A549 (cell line): ENCODE results near the gene PRKAR1B. TPM values are rescaled to one million over a fixed set of nuclear protein-coding genes. Genes with fewer than 3 reads are reported as not detected.

Source experiments
- ATAC-seq, 2 experiments: fragments of 200-7000 bp in 1 of 2; fragments of >200 bp in 1 of 2; cut with Nextera tagmentation in 1 of 2; cut with Tn5 transposase in 1 of 2; 3 replicates each; pipeline versions ENCODE4 v1.8.0 to v1.9.1; 2018 to 2020; ENCODE audit warnings: mild to moderate bottlenecking in 1 of 2, moderate library complexity in 1 of 2
- CTCF ChIA-PET: fragments of 300-600 bp; sonication (Branson Sonifier 250); formaldehyde crosslinking; extraction: SDS; loops from one replicate; lab custom pipeline; 2021; ENCODE audit warnings: antibody characterized with exemption, inconsistent platforms; lab: Yijun Ruan, JAX
- POLR2A ChIA-PET: fragments of 350-600 bp; formaldehyde crosslinking; extraction: SDS; loops from one replicate; lab custom pipeline; 2021; ENCODE audit warnings: antibody characterized with exemption, inconsistent platforms; lab: Yijun Ruan, JAX
- DNase-seq, 2 experiments: peaks; one replicate each; pipeline versions ENCODE4 v3.0.0 to v3.0.0-alpha.2; 2011 to 2016; ENCODE audit warnings: low read depth in 1 of 2, low spot score in 1 of 2
- FAIRE-seq: peaks from 2 replicates; lab custom pipeline; 2011; peaks lifted over from hg19 to GRCh38; lab: Jason Lieb, UNC
- H3K27ac ChIP-seq, 2 experiments: fragments of >200 bp; sonication (Bioruptor Twin); formaldehyde crosslinking; 3 replicates each; pipeline ENCODE4 v1.5.1; 2016 to 2017
- H3K4me1 ChIP-seq: fragments of >200 bp; sonication (Bioruptor Twin); formaldehyde crosslinking; 3 replicates; pipeline ENCODE4 v1.6.1; 2016
- H3K4me2 ChIP-seq: fragments of >200 bp; sonication (Bioruptor Twin); formaldehyde crosslinking; 3 replicates; pipeline ENCODE4 v1.6.1; 2016
- H3K4me3 ChIP-seq: fragments of >200 bp; sonication (Bioruptor Twin); formaldehyde crosslinking; 3 replicates; pipeline ENCODE4 v1.5.1; 2016
- H3K9me3 ChIP-seq: fragments of >200 bp; sonication (Bioruptor Twin); formaldehyde crosslinking; 3 replicates; pipeline ENCODE4 v1.6.1; 2016
- ATOH8 ChIP-seq: fragments of 250-450 bp; sonication (Bioruptor Pico); IDR thresholded peaks from 2 replicates; pipeline ENCODE4 v1.5.0; 2020; ENCODE audit warnings: low read depth, mild to moderate bottlenecking, moderate library complexity
- BCL3 ChIP-seq: fragments of >200 bp; sonication (Bioruptor Twin); formaldehyde crosslinking; IDR thresholded peaks from 3 replicates; pipeline ENCODE4 v1.6.1; 2016
- CBX2 ChIP-seq: fragments of 200-600 bp; sonication (generic); IDR thresholded peaks from 2 replicates; pipeline ENCODE4 v1.6.1; 2016; ENCODE audit warnings: low read depth, mild to moderate bottlenecking, borderline replicate concordance
- CHD4 ChIP-seq: fragments of 200-600 bp; sonication (generic); IDR thresholded peaks from 2 replicates; pipeline ENCODE4 v1.6.1; 2016; ENCODE audit warnings: antibody characterized with exemption, mild to moderate bottlenecking, borderline replicate concordance
- E2F6 ChIP-seq: IDR thresholded peaks from 2 replicates; pipeline ENCODE4 v1.6.1; 2012; ENCODE audit warnings: low read depth, borderline replicate concordance
- EP300 ChIP-seq, 2 experiments: fragments of >200 bp; sonication (Bioruptor Twin); formaldehyde crosslinking; IDR thresholded peaks; 2 replicates in 1 of 2; 3 replicates in 1 of 2; pipeline ENCODE4 v1.6.1; 2016 to 2017
- ESRRA ChIP-seq: fragments of 150-350 bp; IDR thresholded peaks from 2 replicates; pipeline ENCODE4 v1.6.1; 2014; ENCODE audit warnings: mild to moderate bottlenecking, low read length, borderline replicate concordance
- GATA3 ChIP-seq: IDR thresholded peaks from 2 replicates; pipeline ENCODE4 v1.6.1; 2012; ENCODE audit warnings: borderline replicate concordance
- HDAC2 ChIP-seq: fragments of 200-600 bp; sonication (generic); IDR thresholded peaks from 2 replicates; pipeline ENCODE4 v1.6.1; 2016
- HES2 ChIP-seq: fragments of >200 bp; sonication (Bioruptor Twin); formaldehyde crosslinking; IDR thresholded peaks from 2 replicates; pipeline ENCODE4 v1.6.1; 2016
- HEYL ChIP-seq: fragments of 250-450 bp; sonication (Bioruptor Pico); IDR thresholded peaks from 2 replicates; pipeline ENCODE4 v1.8.0; 2021; ENCODE audit warnings: mild to moderate bottlenecking, moderate library complexity
- HMGXB4 ChIP-seq: fragments of 250-450 bp; sonication (Bioruptor Pico); IDR thresholded peaks from 2 replicates; pipeline ENCODE4 v1.5.0; 2021; ENCODE audit warnings: mild to moderate bottlenecking, moderate library complexity, borderline replicate concordance
- HOXA7 ChIP-seq: fragments of 250-450 bp; sonication (Bioruptor Pico); IDR thresholded peaks from 2 replicates; pipeline ENCODE4 v1.5.0; 2020; ENCODE audit warnings: mild to moderate bottlenecking, moderate library complexity
- HOXB13 ChIP-seq: fragments of 250-450 bp; sonication (Bioruptor Pico); IDR thresholded peaks from 2 replicates; pipeline ENCODE4 v1.5.0; 2020; ENCODE audit warnings: low read depth, mild to moderate bottlenecking, moderate library complexity
- MAX ChIP-seq: IDR thresholded peaks from 2 replicates; pipeline ENCODE4 v1.6.1; 2012
- MYC ChIP-seq: IDR thresholded peaks from 2 replicates; pipeline ENCODE4 v1.6.1; 2012; ENCODE audit warnings: mild to moderate bottlenecking, inconsistent platforms, low read length, improper control_type of control experiment, borderline replicate concordance
- NFE2L2 ChIP-seq: fragments of 150-350 bp; conservative IDR thresholded peaks from 2 replicates; pipeline ENCODE4 v1.6.1; 2014; ENCODE audit warnings: low read length
- PHF8 ChIP-seq: fragments of 200-600 bp; sonication (generic); IDR thresholded peaks from 2 replicates; pipeline ENCODE4 v1.6.1; 2016; ENCODE audit warnings: low read depth, mild to moderate bottlenecking, antibody characterized with exemption, moderate library complexity, borderline replicate concordance
- POLR2A ChIP-seq: IDR thresholded peaks from 2 replicates; pipeline ENCODE4 v1.6.1; 2012; ENCODE audit warnings: mild to moderate bottlenecking, low read length
- RFX5 ChIP-seq: fragments of 450-650 bp; IDR thresholded peaks from 2 replicates; pipeline ENCODE4 v1.7.1; 2014; ENCODE audit warnings: antibody characterized with exemption, mild to moderate bottlenecking, moderate library complexity
- RNF2 ChIP-seq: fragments of 200-600 bp; sonication (generic); IDR thresholded peaks from 2 replicates; pipeline ENCODE4 v1.6.1; 2016; ENCODE audit warnings: low read depth, mild to moderate bottlenecking, antibody characterized with exemption, moderate library complexity, borderline replicate concordance
- TP53 ChIP-seq: fragments of 250-450 bp; sonication (Bioruptor Pico); IDR thresholded peaks from 2 replicates; pipeline ENCODE4 v1.5.0; 2021; ENCODE audit warnings: mild to moderate bottlenecking, moderate library complexity
- ZC3H11A ChIP-seq: fragments of 450-650 bp; IDR thresholded peaks from 2 replicates; pipeline ENCODE4 v1.6.1; 2014; ENCODE audit warnings: antibody characterized with exemption, mild to moderate bottlenecking
- ZNF302 ChIP-seq: fragments of 250-450 bp; sonication (Bioruptor Pico); IDR thresholded peaks from 2 replicates; pipeline ENCODE4 v1.9.0; 2021; ENCODE audit warnings: inconsistent platforms, mild to moderate bottlenecking, moderate library complexity
- WGBS: methylation state at CpG from one replicate; pipeline ENCODE4 v1.1.6; 2017; ENCODE audit errors: missing lambda C conversion rate; 5-methylcytosine and 5-hydroxymethylcytosine counted together
- polyA plus RNA-seq, 4 experiments: library from polyadenylated mRNA; depleted of rRNA in 3 of 4; stranded (reverse); fragments of >200 nt; fragmentation: RNase III in 1 of 4; extraction: RNeasy Plus Mini Kit Qiagen cat#74134 plus additional on column Dnase treatment in 1 of 4; gene quantifications; 2 replicates in 3 of 4; 3 replicates in 1 of 4; pipeline ENCODE4 v1.2.3, GENCODE V29; 2011 to 2017

PRKAR1B gene
- polyA plus RNA-seq, 2 of the 4 experiments (the other 2 are of a cell fraction), result 10.1 to 33.7 TPM

GRCh38 chr7:724298-724697 lies 2.8 kb downstream of the PRKAR1B start:
- no peak overlapping the region for H3K27ac ChIP-seq
- TF ChIP-seq ESRRA, result no peak
- TF ChIP-seq RNF2, result no peak
- no peak for TF ChIP-seq TP53 (CRISPR knock-in tag)
- TF ChIP-seq ATOH8, result no peak
- no peak for TF ChIP-seq HEYL (CRISPR knock-in tag)
- no peak for TF ChIP-seq PHF8
- no peak for TF ChIP-seq EP300 (IDR thresholded peaks at IDR 0.05)
- TF ChIP-seq HMGXB4 (CRISPR knock-in tag), result no peak
- no peak for TF ChIP-seq CBX2
- no peak for TF ChIP-seq RFX5
- WGBS, result 95% methylated on average over 7 of the region's 7 CpGs
- POLR2A ChIA-PET, result no interaction called here
- CTCF ChIA-PET, result interaction anchor here (1.1 kb wide), 1 partner anchor 11 kb away, joined by 3 read pairs; no protein-coding TSS in a partner anchor
- H3K9me3 ChIP-seq, result peaks cover 57% of the 10 kb centered on the region
- DNase-seq (no peak), FAIRE-seq (no peak), ATAC-seq (no peak)
- H3K4me3 ChIP-seq, result no peak overlapping the region
- no peak overlapping the region for H3K4me2 ChIP-seq
- peaks cover 8% of the 10 kb centered on the region; the same call in 2 of the 3 replicates for H3K4me1 ChIP-seq

- no peak overlapping the region for H3K27ac ChIP-seq
- no peak overlapping the region for H3K4me2 ChIP-seq
- H3K4me1 ChIP-seq, result peaks cover 8% of the 10 kb centered on the region; the same call in 2 of the 3 replicates
- 93% methylated on average over 9 of the region's 9 CpGs for WGBS
- CTCF ChIA-PET, result interaction anchor here (0.6 kb wide), 1 partner anchor 28 kb away, joined by 3 read pairs; no protein-coding TSS in a partner anchor
- no peak overlapping the region for H3K4me3 ChIP-seq
- no peak for ATAC-seq
- POLR2A ChIA-PET, result no interaction called here
- peaks cover 57% of the 10 kb centered on the region for H3K9me3 ChIP-seq
- no peak for FAIRE-seq
- no peak for DNase-seq
- TF ChIP-seq ZNF302 (CRISPR knock-in tag) (no peak), HOXB13 (CRISPR knock-in tag) (no peak), RNF2 (no peak), HOXA7 (no peak), ATOH8 (no peak), GATA3 (no peak), HDAC2 (no peak), NFE2L2 (no peak), HES2 (no peak), HEYL (CRISPR knock-in tag) (no peak), TP53 (CRISPR knock-in tag) (no peak), CHD4 (no peak), BCL3 (no peak), MAX (no peak), MYC (no peak), ZC3H11A (no peak), POLR2A (no peak), ESRRA (no peak), E2F6 (no peak)
These were observed 3.5 kb downstream of the PRKAR1B start for GRCh38 chr7:723541-723940.
